DOHH2 (cell line): ENCODE measurements around the gene GAK.

Experiments used
- CTCF ChIP-seq: fragments of 200-600 bp; sonication (generic); IDR thresholded peaks from one replicate; pipeline ENCODE4 v1.5.1; 2014; ENCODE audit warnings: antibody characterized with exemption, mild to moderate bottlenecking, low read depth, low read length; ENCODE audit not compliant: poor library complexity, severe bottlenecking
- EZH2phosphoT487 ChIP-seq: fragments of 200-600 bp; sonication (generic); IDR thresholded peaks from 2 replicates; pipeline ENCODE4 v1.6.1; 2017; ENCODE audit warnings: borderline replicate concordance, mild to moderate bottlenecking, antibody characterized with exemption, low read length, moderate library complexity, mixed read lengths

GRCh38 chr4:917466-917865, 14.7 kb downstream of the GAK start:
- TF ChIP-seq CTCF (no peak), EZH2phosphoT487 (no peak)
